ENCODE results near the gene KRTAP4-3. TPM values are rescaled to one million over a fixed set of nuclear protein-coding genes. Genes with fewer than 3 reads are reported as not detected.

The KRTAP4-3 gene
- total and polyA plus RNA-seq, 9 donors: not detected

DNA sequence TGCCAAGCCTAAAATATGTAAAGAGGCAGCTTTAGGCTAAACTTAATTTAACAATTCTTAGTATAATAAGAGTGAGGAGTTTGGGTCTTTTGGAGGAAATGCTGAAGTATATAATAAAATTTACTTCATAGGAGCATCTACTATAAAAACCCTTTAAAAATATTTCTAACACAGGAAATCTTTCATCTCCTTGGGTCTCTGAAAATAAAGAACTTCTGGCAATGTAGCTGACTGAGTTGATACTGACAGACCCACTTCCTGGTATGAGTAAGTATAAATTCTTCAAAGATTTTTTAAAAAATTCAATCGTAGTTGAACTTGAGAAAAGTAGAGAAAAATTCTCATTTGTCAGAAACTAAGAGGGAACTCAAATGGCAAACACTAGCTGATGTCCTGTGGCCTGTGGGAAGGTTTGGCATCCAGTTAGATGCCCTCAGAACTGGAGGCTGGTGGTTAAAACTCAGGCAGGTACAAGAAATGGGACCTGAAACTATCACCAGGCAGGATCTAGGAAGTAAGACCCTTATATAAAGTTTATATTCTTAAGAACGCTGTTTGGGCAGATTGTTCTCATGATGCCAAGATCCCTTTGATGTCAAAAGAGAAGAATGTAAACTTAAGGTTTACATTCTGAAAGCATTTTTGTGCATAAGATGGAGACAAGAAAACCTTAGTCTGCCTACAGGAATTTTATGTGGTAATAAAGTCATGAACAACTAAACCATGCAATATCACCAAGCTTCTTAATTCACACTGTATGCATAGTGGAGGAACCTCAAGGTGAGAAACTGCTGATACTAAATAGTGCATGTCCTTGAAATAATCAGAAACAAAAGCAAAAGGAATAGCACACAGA is 33.9 kb downstream of the KRTAP4-3 start:
- no peaks in the 10 kb centered on the region for H3K27me3 ChIP-seq
- no peak overlapping the region for H3K4me3 ChIP-seq
- no peaks in the 10 kb centered on the region for H3K36me3 ChIP-seq
- no peaks in the 10 kb centered on the region for H3K9me3 ChIP-seq
- 40 to 63% (median 46%) methylated on average over 2 of the region's 2 CpGs for WGBS, 3 donors
- intact Hi-C loops (cut with DNase I): no loop called here
- no peak overlapping the region for H3K27ac ChIP-seq
- no peak for DNase-seq
- TF ChIP-seq CTCF (IDR thresholded peaks at IDR 0.05): no peak
- no peak for TF ChIP-seq POLR2A (IDR thresholded peaks at IDR 0.05)
- TF ChIP-seq EP300 (IDR thresholded peaks at IDR 0.05): no peak
- no peaks in the 10 kb centered on the region for H3K4me1 ChIP-seq (ENCODE audit: insufficient read depth)

DNA sequence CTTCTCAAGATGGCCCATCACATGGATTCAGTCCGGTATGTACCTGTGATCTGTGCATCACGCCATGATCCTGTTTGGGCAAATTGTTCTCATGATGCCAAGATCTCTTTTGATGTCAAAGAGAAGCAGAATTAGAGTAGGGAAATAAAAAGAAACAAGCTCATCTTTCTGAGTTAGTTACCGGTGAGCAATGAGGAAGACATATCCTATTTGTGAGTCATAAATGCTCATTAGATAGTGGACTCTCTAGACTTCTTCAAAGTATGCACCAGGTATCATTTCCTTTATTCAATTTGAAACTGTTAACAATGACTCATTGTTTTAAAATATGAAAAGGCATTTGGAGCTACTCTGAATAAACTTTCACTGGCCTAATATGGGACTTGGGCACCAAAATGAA is 36.0 kb downstream of the KRTAP4-3 start:
- 86 to 93% (median 89%) methylated on average over 3 of the region's 3 CpGs for WGBS, 3 donors
- H3K4me3 ChIP-seq: no peak overlapping the region
- H3K9me3 ChIP-seq: no peaks in the 10 kb centered on the region
- intact Hi-C loops (cut with DNase I): no loop called here
- no peak for DNase-seq
- no peaks in the 10 kb centered on the region for H3K27me3 ChIP-seq
- H3K36me3 ChIP-seq: no peaks in the 10 kb centered on the region
- no peak overlapping the region for H3K27ac ChIP-seq
- TF ChIP-seq POLR2A (IDR thresholded peaks at IDR 0.05) (no peak), EP300 (IDR thresholded peaks at IDR 0.05) (no peak), CTCF (IDR thresholded peaks at IDR 0.05) (no peak)
- H3K4me1 ChIP-seq (ENCODE audit: insufficient read depth): no peaks in the 10 kb centered on the region

DNA sequence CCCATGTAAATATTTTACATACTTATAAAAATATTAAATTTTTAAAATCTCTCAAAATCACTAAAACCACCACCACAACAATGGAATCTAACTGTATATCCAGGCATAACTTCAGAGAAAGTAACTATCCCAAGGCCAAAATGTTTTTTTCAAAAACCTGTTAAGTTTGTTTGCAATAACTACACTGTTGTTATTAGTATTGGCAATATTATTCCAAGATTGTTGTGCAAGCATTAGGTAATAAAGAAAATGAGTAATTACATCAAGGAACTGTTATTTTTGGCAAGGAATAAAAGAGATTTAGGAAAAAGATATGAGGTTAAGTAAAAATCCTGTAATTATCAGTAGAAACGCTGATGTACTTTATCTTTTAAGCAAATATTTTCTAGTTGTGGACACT is 40.6 kb downstream of the KRTAP4-3 start:
- no peaks in the 10 kb centered on the region for H3K27me3 ChIP-seq
- TF ChIP-seq POLR2A (IDR thresholded peaks at IDR 0.05) (no peak), EP300 (IDR thresholded peaks at IDR 0.05) (no peak), CTCF (IDR thresholded peaks at IDR 0.05) (no peak)
- intact Hi-C loops (cut with DNase I): no loop called here
- H3K4me1 ChIP-seq (ENCODE audit: insufficient read depth): no peaks in the 10 kb centered on the region
- 21 to 54% (median 31%) methylated on average over 1 of the region's 1 CpG for WGBS, 3 donors
- DNase-seq: no peak
- H3K9me3 ChIP-seq: no peaks in the 10 kb centered on the region
- no peak overlapping the region for H3K4me3 ChIP-seq
- H3K27ac ChIP-seq: no peak overlapping the region
- H3K36me3 ChIP-seq: no peaks in the 10 kb centered on the region

- 89 to 91% (median 90%) methylated on average over 3 of the region's 3 CpGs for WGBS, 3 donors
- intact Hi-C loops (cut with DNase I): no loop called here
- TF ChIP-seq CTCF (IDR thresholded peaks at IDR 0.05) (no peak), POLR2A (IDR thresholded peaks at IDR 0.05) (no peak)
- Histone ChIP-seq H3K36me3 (no peaks in the 10 kb centered on the region), H3K4me3 (no peak overlapping the region), H3K9me3 (no peaks in the 10 kb centered on the region), H3K4me1 (ENCODE audit: insufficient read depth) (no peaks in the 10 kb centered on the region), H3K27me3 (no peaks in the 10 kb centered on the region), H3K27ac (no peak overlapping the region)
- no peak for DNase-seq
These were observed 41.6 kb downstream of the KRTAP4-3 start for GRCh38 chr17:41126412-41126811.
